Activated naive CD4-positive, alpha-beta T cell treated with anti-CD3 and anti-CD28 coated beads for 36 hours (primary cell): Measurements from ENCODE around the gene KRTAP9-9. TPM values are rescaled to one million over a fixed set of nuclear protein-coding genes. Genes with fewer than 3 reads are reported as not detected.
"Not testable (repeated sequence)": the region's sequence is repeated elsewhere in the genome, so short reads cannot be mapped to it uniquely, and the experiment has no call there.

ENCODE experiments used
- CTCF ChIA-PET: fragments of 350-600 bp; sonication (Branson Sonifier 250); formaldehyde crosslinking; loops from one replicate; lab custom pipeline; 2021; ENCODE audit warnings: antibody characterized with exemption; lab: Charles Lee
- DNase-seq: peaks from one replicate; pipeline ENCODE4 v3.0.0-alpha.2; 2020
- H3K27ac Mint-ChIP-seq: one replicate; pipeline ENCODE4 v1.8.0; 2021; ENCODE audit warnings: mild to moderate bottlenecking, mixed read lengths
- H3K27me3 Mint-ChIP-seq: one replicate; pipeline ENCODE4 v1.8.0; 2021; ENCODE audit warnings: low read depth, mixed read lengths
- H3K36me3 Mint-ChIP-seq: one replicate; pipeline ENCODE4 v1.8.0; 2021; ENCODE audit warnings: low read depth, mixed read lengths
- H3K4me1 Mint-ChIP-seq: one replicate; pipeline ENCODE4 v1.8.0; 2021; ENCODE audit warnings: low read depth, mixed read lengths
- H3K4me3 Mint-ChIP-seq: one replicate; pipeline ENCODE4 v1.8.0; 2021; ENCODE audit warnings: mild to moderate bottlenecking, moderate library complexity, mixed read lengths
- H3K9me3 Mint-ChIP-seq: one replicate; pipeline ENCODE4 v1.8.0; 2021; ENCODE audit warnings: mixed read lengths
- intact Hi-C: fragments of 100-400 bp; cut with micrococcal nuclease; formaldehyde crosslinking; loops from one replicate; pipeline ENCODE4 v1.15.1; 2023
- total RNA-seq, 2 experiments: library from RNA; stranded (reverse); gene quantifications; one replicate each; pipeline ENCODE4 v1.2.3, GENCODE V29; 2021

Gene KRTAP9-9
- total RNA-seq, 2 experiments from 2014 or later: not detected

GRCh38 chr17:41237949-41238437 is 17.2 kb upstream of the KRTAP9-9 start, which contains the start of gene KRTAP9-8:
Gene KRTAP9-8, plus strand, starts transcription at chr17:41237999. Its CDS starts 53 bp downstream, at chr17:41238052.
- CTCF ChIA-PET, H3K27me3 Mint-ChIP-seq, H3K4me3 Mint-ChIP-seq, H3K36me3 Mint-ChIP-seq, H3K4me1 Mint-ChIP-seq, H3K9me3 Mint-ChIP-seq, H3K27ac Mint-ChIP-seq, DNase-seq, intact Hi-C loops: not testable (repeated sequence)

DNA sequence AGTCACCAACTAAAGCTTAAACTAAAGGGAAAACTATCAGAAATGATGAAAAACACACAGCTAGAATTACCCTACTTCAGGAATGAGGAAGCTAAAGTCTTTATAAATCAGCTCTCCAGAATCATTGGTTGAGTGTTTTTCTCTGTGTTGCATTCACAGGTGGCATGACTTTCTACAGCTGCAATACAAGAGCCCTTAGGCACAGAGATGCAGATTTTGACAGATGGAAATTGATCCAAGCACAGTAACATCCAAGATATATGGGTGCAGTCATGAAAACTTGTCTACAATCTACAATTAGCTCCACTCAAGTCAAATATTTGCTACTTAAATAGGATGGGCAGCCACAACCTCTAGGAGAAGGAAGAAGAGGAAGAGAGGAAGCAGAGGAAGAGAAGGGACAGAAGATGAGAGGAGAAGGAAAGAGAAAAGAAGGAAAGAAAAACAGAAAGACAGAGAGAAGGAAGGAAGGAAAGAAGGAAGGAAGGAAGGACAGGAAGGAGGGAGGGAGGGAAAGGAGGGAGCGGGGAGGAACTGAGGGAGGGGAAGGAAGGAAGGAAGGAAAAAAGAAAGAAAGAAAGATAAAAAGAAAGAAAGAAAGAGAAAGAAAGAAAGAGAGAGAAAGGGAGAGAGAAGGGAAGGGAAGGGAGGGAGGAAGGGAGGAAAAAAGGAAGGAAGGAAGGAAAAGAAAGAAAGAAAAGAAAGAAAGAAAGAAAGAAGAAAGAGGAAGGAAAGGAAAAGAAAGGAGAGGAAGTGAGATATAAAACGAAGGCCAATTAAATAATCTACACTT is 8.0 kb upstream of the KRTAP9-9 start:
- H3K27ac Mint-ChIP-seq, H3K4me3 Mint-ChIP-seq, H3K9me3 Mint-ChIP-seq, H3K27me3 Mint-ChIP-seq, H3K36me3 Mint-ChIP-seq, H3K4me1 Mint-ChIP-seq, DNase-seq, intact Hi-C loops: not testable (repeated sequence)
- CTCF ChIA-PET: interaction anchor here (0.6 kb wide), 1 partner anchor 315 kb away, joined by 3 read pairs; no protein-coding TSS in a partner anchor

GRCh38 chr17:41249637-41250240 is 5.4 kb upstream of the KRTAP9-9 start, which contains the start of gene KRTAP9-4:
Gene KRTAP9-4, plus strand, starts transcription at chr17:41249687. Its CDS starts 34 bp downstream, at chr17:41249721.
- H3K27ac Mint-ChIP-seq, intact Hi-C loops, H3K4me3 Mint-ChIP-seq, H3K27me3 Mint-ChIP-seq, CTCF ChIA-PET, H3K9me3 Mint-ChIP-seq, DNase-seq, H3K36me3 Mint-ChIP-seq, H3K4me1 Mint-ChIP-seq: not testable (repeated sequence)

DNA sequence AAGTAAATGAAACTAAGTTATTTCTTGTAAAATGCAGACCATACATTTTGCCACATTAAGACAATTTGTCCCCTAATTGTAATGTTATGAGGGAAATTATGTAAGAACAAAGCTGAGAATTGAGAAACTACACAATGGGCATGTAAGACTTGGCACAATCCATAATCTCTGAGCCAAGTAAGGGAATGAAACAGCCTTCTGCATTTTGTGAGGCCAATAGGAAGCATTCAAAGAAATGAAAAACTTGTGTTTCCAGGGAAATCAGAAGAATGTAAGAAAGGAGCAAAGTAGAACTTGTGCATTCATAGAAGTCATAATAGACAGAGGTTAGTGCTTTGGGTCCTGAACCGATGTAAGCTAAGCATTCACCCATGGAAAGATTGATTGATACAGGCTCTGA is 3.9 kb upstream of the KRTAP9-9 start:
- intact Hi-C loops: no loop called here
- Mint-ChIP-seq H3K36me3 (no peaks in the 10 kb centered on the region), H3K27ac (no peak overlapping the region), H3K27me3 (peaks cover 3% of the 10 kb centered on the region), H3K4me3 (no peak overlapping the region), H3K9me3 (no peaks in the 10 kb centered on the region), H3K4me1 (no peaks in the 10 kb centered on the region)
- no peak for DNase-seq
- CTCF ChIA-PET: no interaction called here

DNA sequence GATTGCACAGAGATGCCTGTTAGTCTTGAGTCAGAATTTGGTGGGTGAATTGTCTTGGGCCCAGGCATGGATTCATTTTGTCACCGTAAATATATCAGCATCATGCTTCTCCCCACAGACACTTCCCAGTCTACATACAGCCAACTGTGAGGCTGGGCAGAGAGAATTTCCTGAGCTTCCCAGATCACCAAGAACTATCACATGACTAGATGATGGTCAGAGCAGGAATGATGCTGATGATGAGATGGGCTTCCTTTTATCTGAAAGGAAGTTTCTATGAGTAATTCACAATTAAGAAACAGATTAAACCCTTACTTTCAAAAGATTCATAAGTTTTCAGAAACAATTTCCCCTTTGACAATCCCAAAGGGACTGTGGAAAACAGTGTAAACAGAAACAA is 323 bp upstream of the KRTAP9-9 start:
- DNase-seq: no peak
- CTCF ChIA-PET: no interaction called here
- H3K27ac Mint-ChIP-seq: no peak overlapping the region
- H3K36me3 Mint-ChIP-seq: no peaks in the 10 kb centered on the region
- H3K4me3 Mint-ChIP-seq: no peak overlapping the region
- H3K4me1 Mint-ChIP-seq: no peaks in the 10 kb centered on the region
- intact Hi-C loops: no loop called here
- no peaks in the 10 kb centered on the region for H3K9me3 Mint-ChIP-seq
- H3K27me3 Mint-ChIP-seq: peaks cover 3% of the 10 kb centered on the region

GRCh38 chr17:41256291-41256685 is 1.1 kb downstream of the KRTAP9-9 start:
- H3K4me3 Mint-ChIP-seq: no peak overlapping the region
- H3K27me3 Mint-ChIP-seq: peaks cover 3% of the 10 kb centered on the region
- no peaks in the 10 kb centered on the region for H3K36me3 Mint-ChIP-seq
- intact Hi-C loops: no loop called here
- H3K27ac Mint-ChIP-seq: no peak overlapping the region
- DNase-seq: no peak
- CTCF ChIA-PET: interaction anchor here (0.6 kb wide), 1 partner anchor 623 kb away, joined by 4 read pairs; no protein-coding TSS in a partner anchor
- no peaks in the 10 kb centered on the region for H3K9me3 Mint-ChIP-seq
- H3K4me1 Mint-ChIP-seq: no peaks in the 10 kb centered on the region

GRCh38 chr17:41258406-41258805 is 3.2 kb downstream of the KRTAP9-9 start:
- Mint-ChIP-seq H3K9me3 (no peaks in the 10 kb centered on the region), H3K36me3 (no peaks in the 10 kb centered on the region), H3K4me1 (no peaks in the 10 kb centered on the region), H3K27ac (no peak overlapping the region), H3K27me3 (no peaks in the 10 kb centered on the region), H3K4me3 (no peak overlapping the region)
- no peak for DNase-seq
- intact Hi-C loops: no loop called here
- CTCF ChIA-PET: no interaction called here

DNA sequence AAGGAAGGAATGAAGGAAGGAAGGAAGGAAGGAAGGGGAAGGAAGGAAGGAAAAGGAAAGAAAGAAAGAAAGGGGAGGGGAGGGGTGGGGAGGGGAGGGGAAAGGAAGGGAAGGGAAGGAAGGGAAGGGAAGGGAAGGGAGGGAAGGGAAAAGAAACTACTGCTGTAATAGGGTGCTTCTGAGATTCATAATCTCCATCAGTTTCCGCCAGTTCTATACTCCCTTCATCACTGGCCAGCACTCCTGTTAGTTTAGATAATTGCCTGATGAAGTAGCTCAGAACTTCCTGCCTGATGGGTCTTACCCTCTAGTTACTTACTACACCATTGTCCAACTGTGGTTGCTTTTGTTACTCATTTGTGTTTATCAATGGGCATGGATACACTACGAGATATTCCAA is 8.0 kb downstream of the KRTAP9-9 start:
- Mint-ChIP-seq H3K36me3 (no peaks in the 10 kb centered on the region), H3K9me3 (no peaks in the 10 kb centered on the region), H3K27me3 (no peaks in the 10 kb centered on the region), H3K4me3 (no peak overlapping the region), H3K27ac (no peak overlapping the region), H3K4me1 (no peaks in the 10 kb centered on the region)
- intact Hi-C loops: no loop called here
- CTCF ChIA-PET: no interaction called here
- no peak for DNase-seq

- no peak for DNase-seq
- Mint-ChIP-seq H3K9me3 (no peaks in the 10 kb centered on the region), H3K27ac (no peak overlapping the region), H3K4me3 (no peak overlapping the region), H3K4me1 (no peaks in the 10 kb centered on the region), H3K27me3 (no peaks in the 10 kb centered on the region), H3K36me3 (no peaks in the 10 kb centered on the region)
- CTCF ChIA-PET: no interaction called here
- intact Hi-C loops: loop anchor here (1.0 kb wide), 1 partner anchor 12 kb away; no protein-coding TSS in a partner anchor
Observed at GRCh38 chr17:41264599-41264998, 9.4 kb downstream of the KRTAP9-9 start.

DNA sequence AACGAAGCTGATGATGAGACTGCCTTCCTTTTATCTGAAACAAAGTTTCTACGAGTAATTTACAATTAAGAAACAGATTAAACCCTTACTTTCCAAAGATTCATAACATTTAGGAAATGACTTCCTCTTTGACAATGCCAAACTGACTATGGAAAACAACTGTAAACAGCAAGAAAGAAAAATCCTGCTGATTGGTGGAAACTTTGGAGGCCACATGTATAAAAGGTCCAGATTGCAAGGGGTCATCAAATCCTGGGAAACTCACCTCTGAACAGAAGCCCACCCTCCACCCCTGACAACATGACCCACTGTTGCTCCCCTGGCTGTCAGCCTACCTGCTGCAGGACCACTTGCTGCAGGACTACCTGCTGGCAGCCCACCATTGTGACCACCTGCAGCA is 9.9 kb downstream of the KRTAP9-9 start, which contains the start of gene KRTAP9-6:
Gene KRTAP9-6 (plus strand): TSS at position 301 of the 400 bp plus-strand sequence. CDS start 0 bp downstream, at position 301.
- CTCF ChIA-PET: no interaction called here
- Mint-ChIP-seq H3K4me1 (no peaks in the 10 kb centered on the region), H3K36me3 (no peaks in the 10 kb centered on the region), H3K9me3 (no peaks in the 10 kb centered on the region), H3K27me3 (no peaks in the 10 kb centered on the region), H3K4me3 (no peak within 1 kb of the TSS), H3K27ac (no peak within 1 kb of the TSS)
- DNase-seq: no peak
- intact Hi-C loops: no loop called here

DNA sequence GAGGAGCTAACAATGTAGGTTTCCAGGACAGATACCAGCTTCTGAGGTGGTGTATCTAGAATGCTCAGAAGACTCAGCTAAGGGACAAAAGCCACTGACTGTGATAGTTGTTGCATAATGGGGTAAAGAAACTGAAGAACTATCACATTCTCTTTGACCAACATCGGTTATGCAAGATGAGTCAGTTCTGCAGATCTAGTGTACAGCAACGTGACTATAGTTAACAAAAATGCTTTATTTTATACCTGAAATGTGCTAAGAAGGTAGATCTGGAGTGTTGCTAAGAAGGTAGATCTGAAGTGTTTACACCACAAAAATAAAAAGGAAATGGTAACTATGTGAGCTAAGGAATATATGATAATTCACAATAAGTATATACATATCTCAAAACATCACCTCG is 12.5 kb downstream of the KRTAP9-9 start:
- Mint-ChIP-seq H3K4me1 (peaks cover 5% of the 10 kb centered on the region), H3K4me3 (no peak overlapping the region), H3K36me3 (no peaks in the 10 kb centered on the region), H3K27me3 (no peaks in the 10 kb centered on the region), H3K9me3 (no peaks in the 10 kb centered on the region), H3K27ac (no peak overlapping the region)
- DNase-seq: no peak
- CTCF ChIA-PET: interaction anchor here (0.6 to 0.7 kb wide), 2 partner anchors 253 to 291 kb away, joined by 3 to 4 read pairs; no protein-coding TSS in a partner anchor
- intact Hi-C loops: no loop called here

- intact Hi-C loops, H3K27ac Mint-ChIP-seq, H3K4me3 Mint-ChIP-seq, H3K36me3 Mint-ChIP-seq, H3K27me3 Mint-ChIP-seq, CTCF ChIA-PET, H3K4me1 Mint-ChIP-seq, H3K9me3 Mint-ChIP-seq, DNase-seq: not testable (repeated sequence)
Observed at GRCh38 chr17:41271323-41271722, 16.1 kb downstream of the KRTAP9-9 start.
